GM21825 (cell line): ENCODE data around the gene PDE8A.
"Not testable (repeated sequence)": the region's sequence is repeated elsewhere in the genome, so short reads cannot be mapped to it uniquely, and the experiment has no call there.

Experiments
- ATAC-seq: cut with Tn5 transposase; IDR thresholded peaks from one replicate; pipeline ENCODE4 v1.9.1; 2021; ENCODE audit warnings: mild to moderate bottlenecking, moderate library complexity; ENCODE audit not compliant: unreplicated experiment

PDE8A gene

GRCh38 chr15:84960391-84961113 is 21.1 kb upstream of the PDE8A start:
- ATAC-seq = no peak

- ATAC-seq = no peak
These were observed 20.6 kb upstream of the PDE8A start for GRCh38 chr15:84961114-84961452.

- ATAC-seq = no peak
These were observed 19.9 kb upstream of the PDE8A start for GRCh38 chr15:84961707-84962106.

- no peak for ATAC-seq
These were observed 18.7 kb upstream of the PDE8A start for GRCh38 chr15:84962955-84963354.

GRCh38 chr15:84967380-84967779 is 14.3 kb upstream of the PDE8A start:
- ATAC-seq = no peak

GRCh38 chr15:84968301-84968700 is 13.4 kb upstream of the PDE8A start:
- ATAC-seq = no peak

- no peak for ATAC-seq
These were observed 12.4 kb upstream of the PDE8A start for GRCh38 chr15:84969257-84969656.

GRCh38 chr15:84970843-84971242 is 10.8 kb upstream of the PDE8A start:
- ATAC-seq = no peak

- no peak for ATAC-seq
These were observed 7.9 kb upstream of the PDE8A start for GRCh38 chr15:84973492-84974460.

GRCh38 chr15:84975871-84976351 is 5.7 kb upstream of the PDE8A start:
- no peak for ATAC-seq

GRCh38 chr15:84976746-84977345 is 4.8 kb upstream of the PDE8A start:
- ATAC-seq = no peak

GRCh38 chr15:84979651-84980050 is 2.0 kb upstream of the PDE8A start:
- ATAC-seq = no peak

GRCh38 chr15:84980196-84981053 is 1.2 kb upstream of the PDE8A start:
- peak; percentile 36 for ATAC-seq

GRCh38 chr15:84981054-84981710 is 474 bp upstream of the PDE8A start:
- peak; percentile 48 for ATAC-seq

- no peak for ATAC-seq
These were observed 755 bp downstream of the PDE8A start for GRCh38 chr15:84982301-84982920.

GRCh38 chr15:84983294-84983693 is 1.6 kb downstream of the PDE8A start:
- ATAC-seq = no peak

- ATAC-seq = no peak
These were observed 2.1 kb downstream of the PDE8A start for GRCh38 chr15:84983711-84984110.

GRCh38 chr15:84985158-84985557 is 3.5 kb downstream of the PDE8A start:
- ATAC-seq = no peak

GRCh38 chr15:84987351-84987750 is 5.7 kb downstream of the PDE8A start:
- ATAC-seq = not testable (repeated sequence)
